IMR-90 (cell line): Measurements from ENCODE around the gene SNAP25.

Source experiments
- CEBPB ChIP-seq: IDR thresholded peaks from 2 replicates; pipeline ENCODE4 v1.6.1; 2012; ENCODE audit warnings: low read depth, low read length, improper control_type of control experiment
- POLR2A ChIP-seq: IDR thresholded peaks from 2 replicates; pipeline ENCODE4 v1.6.1; 2012; ENCODE audit warnings: mild to moderate bottlenecking, low read depth, low read length
- RFX5 ChIP-seq: IDR thresholded peaks from 2 replicates; pipeline ENCODE4 v1.8.0; 2012; ENCODE audit warnings: low read depth, mild to moderate bottlenecking, low read length, moderate library complexity
- TF ChIP-seq, protein P1 (sequence below): conservative IDR thresholded peaks from 2 replicates; pipeline ENCODE4 v1.5.1; 2012; ENCODE audit warnings: mild to moderate bottlenecking, low read depth, low read length, improper control_type of control experiment
- TF ChIP-seq, protein P2 (sequence below): fragments of 150-350 bp; IDR thresholded peaks from 2 replicates; pipeline ENCODE4 v1.6.1; 2016; ENCODE audit warnings: low read depth, mild to moderate bottlenecking, low read length, moderate library complexity, borderline replicate concordance

DNA sequence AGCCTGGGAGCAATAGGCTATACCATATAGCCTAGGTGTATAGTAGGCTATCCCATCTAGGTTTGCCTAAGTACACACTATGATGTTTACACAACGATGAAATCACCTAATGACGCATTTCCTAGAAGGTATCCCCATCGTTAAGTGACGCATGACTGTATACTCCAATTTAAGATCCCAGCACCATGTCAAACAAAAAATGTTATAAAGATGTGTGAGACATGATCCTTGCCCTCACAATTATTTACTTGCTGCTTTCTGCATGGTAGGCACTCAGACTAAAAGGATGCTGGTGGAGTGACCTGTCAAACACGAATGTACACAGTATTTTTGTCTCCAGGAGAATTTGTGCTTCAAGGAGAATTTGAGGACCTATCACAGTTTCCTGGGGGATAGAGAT lies 32.3 kb downstream of the SNAP25 start:
- TF ChIP-seq CEBPB (no peak), POLR2A (no peak), RFX5 (no peak)
- TF ChIP-seq, protein P1, sequence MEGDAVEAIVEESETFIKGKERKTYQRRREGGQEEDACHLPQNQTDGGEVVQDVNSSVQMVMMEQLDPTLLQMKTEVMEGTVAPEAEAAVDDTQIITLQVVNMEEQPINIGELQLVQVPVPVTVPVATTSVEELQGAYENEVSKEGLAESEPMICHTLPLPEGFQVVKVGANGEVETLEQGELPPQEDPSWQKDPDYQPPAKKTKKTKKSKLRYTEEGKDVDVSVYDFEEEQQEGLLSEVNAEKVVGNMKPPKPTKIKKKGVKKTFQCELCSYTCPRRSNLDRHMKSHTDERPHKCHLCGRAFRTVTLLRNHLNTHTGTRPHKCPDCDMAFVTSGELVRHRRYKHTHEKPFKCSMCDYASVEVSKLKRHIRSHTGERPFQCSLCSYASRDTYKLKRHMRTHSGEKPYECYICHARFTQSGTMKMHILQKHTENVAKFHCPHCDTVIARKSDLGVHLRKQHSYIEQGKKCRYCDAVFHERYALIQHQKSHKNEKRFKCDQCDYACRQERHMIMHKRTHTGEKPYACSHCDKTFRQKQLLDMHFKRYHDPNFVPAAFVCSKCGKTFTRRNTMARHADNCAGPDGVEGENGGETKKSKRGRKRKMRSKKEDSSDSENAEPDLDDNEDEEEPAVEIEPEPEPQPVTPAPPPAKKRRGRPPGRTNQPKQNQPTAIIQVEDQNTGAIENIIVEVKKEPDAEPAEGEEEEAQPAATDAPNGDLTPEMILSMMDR: no peak
- TF ChIP-seq, protein P2, sequence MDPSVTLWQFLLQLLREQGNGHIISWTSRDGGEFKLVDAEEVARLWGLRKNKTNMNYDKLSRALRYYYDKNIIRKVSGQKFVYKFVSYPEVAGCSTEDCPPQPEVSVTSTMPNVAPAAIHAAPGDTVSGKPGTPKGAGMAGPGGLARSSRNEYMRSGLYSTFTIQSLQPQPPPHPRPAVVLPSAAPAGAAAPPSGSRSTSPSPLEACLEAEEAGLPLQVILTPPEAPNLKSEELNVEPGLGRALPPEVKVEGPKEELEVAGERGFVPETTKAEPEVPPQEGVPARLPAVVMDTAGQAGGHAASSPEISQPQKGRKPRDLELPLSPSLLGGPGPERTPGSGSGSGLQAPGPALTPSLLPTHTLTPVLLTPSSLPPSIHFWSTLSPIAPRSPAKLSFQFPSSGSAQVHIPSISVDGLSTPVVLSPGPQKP: no peak
